SH-SY5Y (cell line): ENCODE measurements around the gene NCKAP5.

Experiments used
- GATA2 ChIP-seq: IDR thresholded peaks from 2 replicates; pipeline ENCODE4 v1.6.1; 2011; ENCODE audit warnings: mild to moderate bottlenecking, low read depth, low read length
- GATA3 ChIP-seq: IDR thresholded peaks from 2 replicates; pipeline ENCODE4 v1.6.1; 2011; ENCODE audit warnings: low read depth, mild to moderate bottlenecking, low read length, moderate library complexity

DNA sequence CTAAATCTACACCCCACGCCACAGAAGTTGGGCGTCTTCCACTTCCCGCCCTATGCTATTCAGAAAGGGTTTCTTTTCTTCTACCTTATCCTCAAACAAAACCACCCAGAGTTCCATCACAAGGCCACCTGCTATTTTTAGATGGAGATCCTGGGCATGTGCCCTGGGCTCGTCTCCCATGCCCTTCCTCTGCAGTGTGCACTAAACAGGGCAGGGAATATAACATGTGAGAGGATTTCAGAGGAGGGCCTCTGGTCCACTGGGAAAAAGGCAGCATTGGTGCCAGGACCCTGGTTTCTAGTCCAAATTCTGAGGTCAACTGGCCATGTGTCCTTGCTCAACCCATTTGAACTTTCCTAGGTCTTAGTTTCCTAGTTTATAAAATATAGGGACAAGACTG lies 320.0 kb downstream of the NCKAP5 start:
- TF ChIP-seq GATA2 (no peak), GATA3 (no peak)
